ENCODE results near the gene UACA. TPM values are rescaled to one million over a fixed set of nuclear protein-coding genes. Genes with fewer than 3 reads are reported as not detected.

The UACA gene
- total and polyA plus RNA-seq, 2 donors (not counting 3 experiments of a cell fraction or from before 2014, with no cell fraction given) = 167 to 292 TPM

GRCh38 chr15:70720228-70721016, 42.9 kb downstream of the UACA start:
- ChIA-PET POLR2A (no interaction called here), CTCF (no interaction called here)
- Histone ChIP-seq H3K9me1 (replicated peaks; ENCODE audit: control insufficient read depth, extremely low read depth, insufficient read depth, low read length) (no peaks in the 10 kb centered on the region), H3K27me3 (ENCODE audit: control insufficient read depth in 2 of 2, insufficient read depth in 2 of 2, low read length in 2 of 2) (no peaks in the 10 kb centered on the region), H3K9ac (replicated peaks; ENCODE audit: extremely low read depth, insufficient read depth, low read length) (no peak overlapping the region), H3K4me1 (ENCODE audit: control insufficient read depth, extremely low read depth, insufficient read depth, low read length) (peaks cover 28% of the 10 kb centered on the region), H3K36me3 (ENCODE audit: control insufficient read depth in 2 of 2, extremely low read depth in 1 of 2, insufficient read depth in 2 of 2, low read length in 2 of 2) (no peaks in the 10 kb centered on the region), H3K79me2 (ENCODE audit: control insufficient read depth, insufficient read depth, low read length) (peaks cover 38% of the 10 kb centered on the region), H4K20me1 (replicated peaks; ENCODE audit: control insufficient read depth, extremely low read depth, insufficient read depth, low read length) (no peaks in the 10 kb centered on the region), H3K27ac (ENCODE audit: insufficient read depth, low read depth, low read length) (no peak overlapping the region), H3K9me3 (replicated peaks; ENCODE audit: control insufficient read depth, insufficient read depth, low read length) (no peaks in the 10 kb centered on the region), H3K4me2 (ENCODE audit: insufficient read depth, low read length) (no peak overlapping the region), H3K4me3 (replicated peaks in 1 of 3; ENCODE audit: insufficient read depth in 1 of 3, low read depth in 1 of 3, low read length in 3 of 3) (no peak overlapping the region), H2AFZ (ENCODE audit: low read depth, low read length) (no peak overlapping the region)
- FAIRE-seq (peak; percentile 28), DNase-seq (ENCODE audit: low read depth, low spot score) (no peak)
- no TSS peak for BruUV-seq (replicated peaks)
- dilution Hi-C loops (cut with MboI; ENCODE audit: extremely low pct_ligation_motif_present, low sequenced_read_pairs) = no loop called here
- TF ChIP-seq POLR2A (IDR thresholded peaks at IDR 0.05; ENCODE audit: low read depth, low read length) (no peak), JUN (IDR thresholded peaks at IDR 0.05; ENCODE audit: borderline replicate concordance, insufficient read depth, insufficient read length, low read depth) (no peak), POLR2AphosphoS5 (IDR thresholded peaks at IDR 0.05; ENCODE audit: insufficient read depth, low read depth, low read length) (no peak), EZH2 (IDR thresholded peaks at IDR 0.05; ENCODE audit: borderline replicate concordance, low read depth, low read length, severe bottlenecking) (no peak), MYC (IDR thresholded peaks at IDR 0.05; ENCODE audit: low read depth, low read length) (no peak), FOS (IDR thresholded peaks at IDR 0.05; ENCODE audit: borderline replicate concordance, insufficient read depth, low read length) (no peak)
- intact Hi-C loops (cut with micrococcal nuclease) = loop anchor here (10.0 kb wide), 1 partner anchor 156 kb away; no protein-coding TSS in a partner anchor

- Histone ChIP-seq H2AFZ (ENCODE audit: low read depth, low read length) (no peak overlapping the region), H4K20me1 (replicated peaks; ENCODE audit: control insufficient read depth, extremely low read depth, insufficient read depth, low read length) (no peaks in the 10 kb centered on the region), H3K9me1 (replicated peaks; ENCODE audit: control insufficient read depth, extremely low read depth, insufficient read depth, low read length) (no peaks in the 10 kb centered on the region), H3K9me3 (replicated peaks; ENCODE audit: control insufficient read depth, insufficient read depth, low read length) (no peaks in the 10 kb centered on the region), H3K79me2 (ENCODE audit: control insufficient read depth, insufficient read depth, low read length) (peaks cover 45% of the 10 kb centered on the region), H3K4me2 (ENCODE audit: insufficient read depth, low read length) (no peak overlapping the region), H3K27me3 (ENCODE audit: control insufficient read depth in 2 of 2, insufficient read depth in 2 of 2, low read length in 2 of 2) (no peaks in the 10 kb centered on the region), H3K9ac (replicated peaks; ENCODE audit: extremely low read depth, insufficient read depth, low read length) (no peak overlapping the region), H3K36me3 (ENCODE audit: control insufficient read depth in 2 of 2, extremely low read depth in 1 of 2, insufficient read depth in 2 of 2, low read length in 2 of 2) (no peaks in the 10 kb centered on the region), H3K27ac (ENCODE audit: insufficient read depth, low read depth, low read length) (no peak overlapping the region), H3K4me3 (replicated peaks in 1 of 3; ENCODE audit: insufficient read depth in 1 of 3, low read depth in 1 of 3, low read length in 3 of 3) (no peak overlapping the region), H3K4me1 (ENCODE audit: control insufficient read depth, extremely low read depth, insufficient read depth, low read length) (peaks cover 52% of the 10 kb centered on the region)
- intact Hi-C loops (cut with micrococcal nuclease) (no loop called here), dilution Hi-C loops (cut with MboI; ENCODE audit: extremely low pct_ligation_motif_present, low sequenced_read_pairs) (no loop called here)
- no peak for TF ChIP-seq FOS (IDR thresholded peaks at IDR 0.05; ENCODE audit: borderline replicate concordance, insufficient read depth, low read length)
- TF ChIP-seq CTCF (IDR thresholded peaks at IDR 0.05; ENCODE audit: extremely low read depth in 1 of 2, insufficient read depth in 1 of 2, low read depth in 1 of 2, low read length in 2 of 2) = no peak
- no peak for TF ChIP-seq EZH2 (IDR thresholded peaks at IDR 0.05; ENCODE audit: borderline replicate concordance, low read depth, low read length, severe bottlenecking)
- no peak for TF ChIP-seq MAX (IDR thresholded peaks at IDR 0.05; ENCODE audit: insufficient read depth, insufficient read length)
- no peak for TF ChIP-seq MYC (IDR thresholded peaks at IDR 0.05; ENCODE audit: low read depth, low read length)
- TF ChIP-seq GATA2 (IDR thresholded peaks at IDR 0.05; ENCODE audit: insufficient read depth, insufficient read length, low read depth, low read length) = no peak
- TF ChIP-seq POLR2AphosphoS5 (IDR thresholded peaks at IDR 0.05; ENCODE audit: insufficient read depth, low read depth, low read length) = no peak
- no peak for TF ChIP-seq POLR2A (IDR thresholded peaks at IDR 0.05; ENCODE audit: low read depth, low read length)
- TF ChIP-seq JUN (IDR thresholded peaks at IDR 0.05; ENCODE audit: borderline replicate concordance, insufficient read depth, insufficient read length, low read depth) = no peak
- no peak for DNase-seq (ENCODE audit: low read depth, low spot score)
- no peak for FAIRE-seq
- BruUV-seq (replicated peaks) = no TSS peak
- POLR2A ChIA-PET = no interaction called here
- CTCF ChIA-PET = interaction anchor here (1.8 kb wide), 1 partner anchor 94 kb away, joined by 9 read pairs; no protein-coding TSS in a partner anchor
These were observed 46.0 kb downstream of the UACA start for GRCh38 chr15:70717237-70717793.
